ENCODE data around the gene PLCL1. TPM values are rescaled to one million over a fixed set of nuclear protein-coding genes. Genes with fewer than 3 reads are reported as not detected.

Gene PLCL1
- total RNA-seq, 1 experiment from 2014 or later = 1.6 TPM

GRCh38 chr2:198157314-198157713 is 352.9 kb downstream of the PLCL1 start:
- peaks cover 9% of the 10 kb centered on the region for H3K27me3 Mint-ChIP-seq (ENCODE audit: insufficient read depth, unreplicated experiment)
- Histone ChIP-seq H3K4me1 (no peaks in the 10 kb centered on the region), H3K9me3 (no peaks in the 10 kb centered on the region), H3K4me3 (ENCODE audit: low read depth, low read length) (no peak overlapping the region), H3K27me3 (replicated peaks; ENCODE audit: control insufficient read depth, insufficient read depth, low read length) (no peaks in the 10 kb centered on the region), H3K36me3 (ENCODE audit: control insufficient read depth, insufficient read depth, low read length) (no peaks in the 10 kb centered on the region)
- POLR2A ChIA-PET = no interaction called here
- no peak for TF ChIP-seq CTCF (IDR thresholded peaks at IDR 0.05; ENCODE audit: insufficient read depth in 1 of 2, low read depth in 1 of 2, low read length in 1 of 2, severe bottlenecking in 1 of 2, unreplicated experiment in 1 of 2)
- no peaks in the 10 kb centered on the region for H3K4me1 Mint-ChIP-seq (ENCODE audit: low read depth, unreplicated experiment)
- intact Hi-C loops (cut with micrococcal nuclease; ENCODE audit: unreplicated experiment) = no loop called here
- H3K4me3 Mint-ChIP-seq (ENCODE audit: unreplicated experiment) = no peak overlapping the region
- no peaks in the 10 kb centered on the region for H3K36me3 Mint-ChIP-seq (ENCODE audit: insufficient read depth, unreplicated experiment)
- peaks cover 18% of the 10 kb centered on the region for H3K9me3 Mint-ChIP-seq (ENCODE audit: unreplicated experiment)
- no peak overlapping the region for H3K27ac Mint-ChIP-seq (ENCODE audit: unreplicated experiment)
- DNase-seq = no peak
- CTCF ChIA-PET = no interaction called here
- BruUV-seq (replicated peaks) = no TSS peak

DNA sequence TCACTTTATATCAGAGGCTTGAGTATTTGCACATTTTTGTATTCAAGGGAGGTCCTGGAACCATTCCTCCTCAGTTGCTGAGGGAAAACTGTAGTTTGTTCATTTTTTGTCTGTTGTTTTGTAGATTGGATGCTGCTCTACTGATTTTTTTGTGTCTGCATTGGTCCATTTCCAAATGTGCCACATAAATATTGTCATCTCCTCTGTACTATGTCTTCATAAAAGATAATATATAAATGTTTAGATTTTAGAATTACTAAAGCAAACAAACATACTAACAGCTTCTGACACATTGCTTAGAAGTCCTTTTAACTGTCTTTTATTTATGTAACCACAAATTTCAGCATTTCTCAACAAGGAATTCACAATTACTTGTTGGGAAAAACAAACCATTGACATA is 356.8 kb downstream of the PLCL1 start:
- no peak overlapping the region for H3K27ac Mint-ChIP-seq (ENCODE audit: unreplicated experiment)
- peaks cover 18% of the 10 kb centered on the region for H3K9me3 Mint-ChIP-seq (ENCODE audit: unreplicated experiment)
- no TSS peak for BruUV-seq (replicated peaks)
- Histone ChIP-seq H3K4me3 (ENCODE audit: low read depth, low read length) (no peak overlapping the region), H3K36me3 (ENCODE audit: control insufficient read depth, insufficient read depth, low read length) (no peaks in the 10 kb centered on the region), H3K9me3 (no peaks in the 10 kb centered on the region), H3K27me3 (replicated peaks; ENCODE audit: control insufficient read depth, insufficient read depth, low read length) (no peaks in the 10 kb centered on the region), H3K4me1 (no peaks in the 10 kb centered on the region)
- TF ChIP-seq CTCF (IDR thresholded peaks at IDR 0.05; ENCODE audit: insufficient read depth in 1 of 2, low read depth in 1 of 2, low read length in 1 of 2, severe bottlenecking in 1 of 2, unreplicated experiment in 1 of 2) = no peak
- no peaks in the 10 kb centered on the region for H3K4me1 Mint-ChIP-seq (ENCODE audit: low read depth, unreplicated experiment)
- DNase-seq = no peak
- no peaks in the 10 kb centered on the region for H3K36me3 Mint-ChIP-seq (ENCODE audit: insufficient read depth, unreplicated experiment)
- peaks cover 17% of the 10 kb centered on the region for H3K27me3 Mint-ChIP-seq (ENCODE audit: insufficient read depth, unreplicated experiment)
- intact Hi-C loops (cut with micrococcal nuclease; ENCODE audit: unreplicated experiment) = no loop called here
- ChIA-PET CTCF (no interaction called here), POLR2A (no interaction called here)
- H3K4me3 Mint-ChIP-seq (ENCODE audit: unreplicated experiment) = no peak overlapping the region

- CTCF ChIA-PET = no interaction called here
- Histone ChIP-seq H3K9me3 (no peaks in the 10 kb centered on the region), H3K4me1 (no peaks in the 10 kb centered on the region), H3K36me3 (ENCODE audit: control insufficient read depth, insufficient read depth, low read length) (no peaks in the 10 kb centered on the region), H3K27me3 (replicated peaks; ENCODE audit: control insufficient read depth, insufficient read depth, low read length) (no peaks in the 10 kb centered on the region), H3K4me3 (ENCODE audit: low read depth, low read length) (no peak overlapping the region)
- H3K27me3 Mint-ChIP-seq (ENCODE audit: insufficient read depth, unreplicated experiment) = peaks cover 17% of the 10 kb centered on the region
- no peaks in the 10 kb centered on the region for H3K36me3 Mint-ChIP-seq (ENCODE audit: insufficient read depth, unreplicated experiment)
- POLR2A ChIA-PET = no interaction called here
- peaks cover 8% of the 10 kb centered on the region for H3K9me3 Mint-ChIP-seq (ENCODE audit: unreplicated experiment)
- H3K27ac Mint-ChIP-seq (ENCODE audit: unreplicated experiment) = no peak overlapping the region
- H3K4me1 Mint-ChIP-seq (ENCODE audit: low read depth, unreplicated experiment) = no peaks in the 10 kb centered on the region
- TF ChIP-seq CTCF (IDR thresholded peaks at IDR 0.05; ENCODE audit: insufficient read depth in 1 of 2, low read depth in 1 of 2, low read length in 1 of 2, severe bottlenecking in 1 of 2, unreplicated experiment in 1 of 2) = no peak
- DNase-seq = no peak
- intact Hi-C loops (cut with micrococcal nuclease; ENCODE audit: unreplicated experiment) = no loop called here
- no peak overlapping the region for H3K4me3 Mint-ChIP-seq (ENCODE audit: unreplicated experiment)
- BruUV-seq (replicated peaks) = no TSS peak
Observed at GRCh38 chr2:198162276-198162675, 357.9 kb downstream of the PLCL1 start.
